AG09319 (cell line): ENCODE measurements around the gene BMAL1.

Experiments
- DNase-seq: peaks from one replicate; pipeline ENCODE4 v3.0.0-alpha.2; 2010; ENCODE audit warnings: low read depth; ENCODE audit errors: extremely low read depth
- TF ChIP-seq, protein P1 (sequence below): IDR thresholded peaks from 2 replicates; pipeline ENCODE4 v1.5.1; 2011; ENCODE audit warnings: low read depth, mild to moderate bottlenecking, inconsistent platforms, low read length, moderate library complexity

The BMAL1 gene

DNA sequence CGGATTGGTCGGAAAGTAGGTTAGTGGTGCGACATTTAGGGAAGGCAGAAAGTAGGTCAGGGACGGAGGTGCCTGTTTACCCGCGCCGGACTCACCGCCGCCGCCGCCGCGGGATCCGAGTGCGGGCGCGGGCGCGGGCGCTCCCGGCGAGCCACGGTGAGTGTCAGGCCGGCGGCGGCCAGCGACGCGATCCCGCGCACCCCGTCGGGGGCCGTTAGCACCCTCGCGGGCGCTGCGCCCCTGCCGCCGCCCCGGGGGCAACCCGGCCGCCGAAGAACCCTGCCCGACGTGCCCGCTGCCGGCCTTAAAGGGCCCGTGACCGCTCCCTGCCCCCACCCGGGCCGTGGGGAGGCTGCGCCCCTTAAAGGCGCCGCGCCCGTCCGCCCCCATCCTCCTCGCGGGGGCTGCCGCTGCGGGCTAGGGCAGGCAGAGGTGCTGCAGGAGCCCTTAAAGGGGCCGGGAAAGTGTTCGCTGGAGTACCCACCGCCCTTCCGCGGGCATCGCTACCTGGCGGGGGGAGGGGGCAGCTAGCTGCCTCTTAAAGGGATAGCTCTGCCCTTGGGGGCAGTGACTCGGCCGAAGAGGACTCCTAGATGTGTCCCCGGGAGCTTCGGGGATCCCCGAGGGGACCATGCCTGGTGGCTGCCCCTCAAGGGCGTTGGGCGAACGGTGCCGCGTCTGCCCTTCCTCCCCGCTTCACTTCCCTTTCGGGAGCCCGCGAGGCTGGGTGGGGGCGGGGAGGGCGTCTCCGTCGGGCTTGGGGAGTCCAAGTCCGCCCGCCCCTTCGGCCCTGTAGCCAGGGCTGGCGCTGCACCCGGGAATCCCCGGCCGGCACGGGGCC is at the start of gene BMAL1:
BMAL1 (plus strand) TSS at position 23 of the 841 bp plus-strand sequence. CDS start 76,519 bp downstream, outside the sequence.
- TF ChIP-seq, protein P1, sequence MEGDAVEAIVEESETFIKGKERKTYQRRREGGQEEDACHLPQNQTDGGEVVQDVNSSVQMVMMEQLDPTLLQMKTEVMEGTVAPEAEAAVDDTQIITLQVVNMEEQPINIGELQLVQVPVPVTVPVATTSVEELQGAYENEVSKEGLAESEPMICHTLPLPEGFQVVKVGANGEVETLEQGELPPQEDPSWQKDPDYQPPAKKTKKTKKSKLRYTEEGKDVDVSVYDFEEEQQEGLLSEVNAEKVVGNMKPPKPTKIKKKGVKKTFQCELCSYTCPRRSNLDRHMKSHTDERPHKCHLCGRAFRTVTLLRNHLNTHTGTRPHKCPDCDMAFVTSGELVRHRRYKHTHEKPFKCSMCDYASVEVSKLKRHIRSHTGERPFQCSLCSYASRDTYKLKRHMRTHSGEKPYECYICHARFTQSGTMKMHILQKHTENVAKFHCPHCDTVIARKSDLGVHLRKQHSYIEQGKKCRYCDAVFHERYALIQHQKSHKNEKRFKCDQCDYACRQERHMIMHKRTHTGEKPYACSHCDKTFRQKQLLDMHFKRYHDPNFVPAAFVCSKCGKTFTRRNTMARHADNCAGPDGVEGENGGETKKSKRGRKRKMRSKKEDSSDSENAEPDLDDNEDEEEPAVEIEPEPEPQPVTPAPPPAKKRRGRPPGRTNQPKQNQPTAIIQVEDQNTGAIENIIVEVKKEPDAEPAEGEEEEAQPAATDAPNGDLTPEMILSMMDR: no peak
- DNase-seq: no peak

DNA sequence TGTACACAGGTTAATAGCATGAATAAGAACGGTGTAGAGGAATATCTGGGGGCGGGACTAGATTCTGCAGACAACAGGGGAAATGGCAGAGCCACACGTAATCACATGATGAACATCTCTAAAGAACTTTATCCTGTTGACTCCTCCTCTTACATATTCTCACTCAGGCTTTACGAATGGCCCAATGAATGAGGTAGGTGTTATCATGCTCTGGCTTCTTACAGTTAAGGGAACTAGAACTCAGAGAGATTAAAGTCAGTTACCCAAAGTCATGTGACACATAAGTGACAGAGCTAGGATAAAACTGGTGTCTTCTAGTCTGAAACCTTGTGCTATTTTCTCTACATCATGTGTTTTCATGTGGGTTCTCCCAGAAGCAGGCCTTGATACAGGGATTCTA is 49.0 kb upstream of the BMAL1 start:
- DNase-seq: no peak
- TF ChIP-seq, protein P1: no peak

DNA sequence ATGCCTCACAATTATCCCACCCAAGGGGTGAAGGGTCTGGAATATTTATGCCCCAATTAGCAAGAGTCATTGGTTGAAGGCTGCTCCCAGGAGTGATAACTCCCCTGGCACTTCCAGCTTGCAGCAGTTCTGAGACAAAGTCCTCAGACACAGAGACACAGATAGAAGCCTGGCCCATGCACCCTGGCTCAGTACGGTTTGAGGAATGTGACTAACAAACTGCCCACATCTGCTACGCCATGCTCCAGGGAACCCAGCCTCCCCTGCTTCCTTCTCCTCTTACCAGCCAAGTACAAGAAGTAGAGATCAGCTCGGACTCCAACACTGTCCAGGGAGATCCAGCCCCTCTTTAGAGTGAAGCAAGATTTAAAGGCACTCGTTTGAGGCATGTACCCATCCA is 48.5 kb upstream of the BMAL1 start:
- no peak for DNase-seq
- TF ChIP-seq, protein P1: no peak

DNA sequence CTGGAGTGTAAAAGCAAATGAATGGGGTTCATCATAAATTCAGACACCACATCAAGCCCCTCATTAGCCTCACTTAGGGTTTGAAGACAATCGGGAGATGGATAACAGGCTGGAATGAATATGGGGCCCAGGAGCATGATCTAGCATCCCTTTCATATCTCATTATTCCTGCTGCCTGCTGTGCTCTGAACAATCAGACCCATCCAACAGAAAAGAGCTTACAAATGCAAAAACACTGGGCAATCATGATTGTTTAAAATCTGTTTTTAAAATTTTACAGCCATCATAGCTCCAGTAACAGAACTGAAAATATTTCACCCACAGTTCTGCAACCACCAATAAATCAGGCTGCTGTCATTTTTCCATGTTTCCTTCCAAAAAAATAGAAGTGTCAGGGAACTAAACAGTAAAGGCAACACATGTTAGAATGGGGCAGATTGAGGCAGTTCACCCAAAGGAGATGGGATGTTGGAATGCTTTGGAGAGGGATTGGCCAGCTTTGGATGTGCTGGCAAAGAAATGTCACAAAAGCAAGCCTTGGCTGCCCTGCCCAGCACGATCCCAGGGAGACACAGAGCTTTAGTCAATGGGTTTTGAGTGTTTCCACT is 47.8 kb upstream of the BMAL1 start:
- DNase-seq: no peak
- TF ChIP-seq, protein P1: no peak

DNA sequence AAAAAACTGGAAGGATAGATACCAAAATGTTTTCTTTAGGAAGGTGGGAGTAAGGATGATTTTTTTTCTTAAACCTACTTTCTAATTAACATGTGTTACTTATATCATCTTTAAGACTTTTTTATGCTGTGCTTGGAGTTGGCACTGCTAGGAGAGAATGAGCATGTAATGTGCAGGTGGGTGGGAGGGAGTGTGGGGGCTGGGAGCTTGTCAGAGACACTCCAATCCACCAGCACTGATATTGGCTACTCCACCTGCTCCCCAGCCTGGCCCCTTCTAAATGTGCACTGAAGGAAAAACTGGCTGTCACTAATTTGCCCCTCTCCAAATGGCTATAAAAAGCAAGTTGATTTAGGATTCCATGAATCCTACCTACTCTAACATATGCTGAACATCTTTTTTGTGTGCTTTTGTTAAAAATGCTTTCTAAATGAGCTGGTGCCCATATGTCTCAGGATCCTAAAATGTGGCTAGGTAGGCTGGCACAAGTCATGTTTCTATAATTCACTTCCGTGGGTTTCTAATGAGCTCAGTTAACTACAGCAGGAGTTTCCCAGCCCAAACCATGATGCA is 44.3 kb upstream of the BMAL1 start:
- no peak for DNase-seq
- TF ChIP-seq, protein P1: no peak

DNA sequence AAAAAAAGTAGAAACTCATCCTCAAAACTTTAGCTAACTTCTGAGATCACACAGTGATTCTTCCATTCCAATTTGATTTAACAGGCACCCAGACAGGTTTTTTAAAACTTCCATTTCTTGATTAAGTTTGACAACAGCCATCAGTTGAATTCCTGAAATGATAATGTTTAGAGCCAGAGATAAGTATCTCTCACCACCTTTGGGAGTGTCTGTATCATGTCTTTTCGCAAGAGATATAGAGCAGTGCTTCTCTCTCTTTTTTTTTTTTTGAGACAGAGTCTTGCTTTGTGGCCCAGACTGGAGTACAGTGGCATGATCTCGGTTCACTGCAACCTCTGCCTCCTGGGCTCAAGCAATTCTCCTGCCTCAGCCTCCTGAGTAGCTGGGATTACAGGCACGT is 41.7 kb upstream of the BMAL1 start:
- DNase-seq: no peak
- TF ChIP-seq, protein P1: no peak

DNA sequence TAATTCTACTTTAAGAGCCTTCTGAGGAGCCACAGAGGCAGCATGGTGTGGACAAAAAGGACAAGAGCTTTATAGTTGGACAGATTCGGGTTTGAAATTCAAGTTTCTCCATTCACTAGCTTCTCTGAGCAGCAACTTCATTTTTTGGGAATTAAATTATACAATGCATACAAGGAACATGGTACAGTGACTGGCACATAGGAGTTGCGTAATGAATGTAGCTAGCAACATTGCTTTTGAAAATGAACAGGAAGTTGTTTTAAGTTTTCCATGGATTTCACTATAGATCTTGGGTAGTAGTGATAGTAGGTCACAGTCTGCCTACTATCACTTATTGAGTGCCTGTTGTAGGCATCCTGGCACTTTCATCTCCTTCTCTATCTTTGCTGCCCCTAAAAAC is 41.0 kb upstream of the BMAL1 start:
- DNase-seq: no peak
- TF ChIP-seq, protein P1: no peak
